Measurements from ENCODE around the gene PHACTR1. TPM values are rescaled to one million over a fixed set of nuclear protein-coding genes. Genes with fewer than 3 reads are reported as not detected.
"Not testable (repeated sequence)": the region's sequence is repeated elsewhere in the genome, so short reads cannot be mapped to it uniquely, and the experiment has no call there.

Gene PHACTR1
- total and polyA plus RNA-seq, 9 of the 15 experiments (the other 6 are each of a cell fraction or from before 2014, with no cell fraction given) = 11.5 to 32.6 (median 22.0) TPM

- TF ChIP-seq MXI1 (IDR thresholded peaks at IDR 0.05; ENCODE audit: low read depth, low read length) (no peak), ZBTB43 (CRISPR knock-in tag; IDR thresholded peaks at IDR 0.05) (no peak), POLR2B (IDR thresholded peaks at IDR 0.05; ENCODE audit: low read depth, partially characterized antibody) (no peak), SETDB1 (IDR thresholded peaks at IDR 0.05; ENCODE audit: low read length) (no peak), IRF9 (tag; IDR thresholded peaks at IDR 0.05) (no peak), MTA2 (IDR thresholded peaks at IDR 0.05; ENCODE audit: low read depth) (no peak), ETV5 (CRISPR knock-in tag; IDR thresholded peaks at IDR 0.05; ENCODE audit: low read depth) (no peak)
These were observed 45.0 kb downstream of the PHACTR1 start (continued) for GRCh38 chr6:12761376-12762115.

GRCh38 chr6:12762731-12763434 is 46.3 kb downstream of the PHACTR1 start:
- H2AFZ ChIP-seq (ENCODE audit: low read depth, low read length); H3K9me1 ChIP-seq (ENCODE audit: control insufficient read depth, insufficient read depth, low read length); H3K79me2 ChIP-seq (ENCODE audit: control insufficient read depth, insufficient read depth, low read length); CTCF ChIA-PET (ENCODE audit: low intra/inter-chr PET ratio); H3K9ac ChIP-seq (ENCODE audit: insufficient read depth in 1 of 2, low read depth in 2 of 2, low read length in 2 of 2); H3K4me3 ChIP-seq; intact Hi-C loops (cut with micrococcal nuclease); H3K36me3 ChIP-seq (ENCODE audit: control insufficient read depth, insufficient read depth, low read length); H3K9me3 ChIP-seq (replicated peaks; ENCODE audit: control insufficient read depth, insufficient read depth, low read depth, low read length); H3K27ac ChIP-seq (ENCODE audit: extremely low read depth, low read depth, low read length); H4K20me1 ChIP-seq (replicated peaks; ENCODE audit: control insufficient read depth, insufficient read depth, low read length); H3K27me3 ChIP-seq (ENCODE audit: control insufficient read depth in 2 of 2, insufficient read depth in 2 of 2, low read length in 2 of 2); in situ Hi-C loops (cut with MboI); BruUV-seq (replicated peaks); FAIRE-seq; H3K4me1 ChIP-seq (replicated peaks in 1 of 2; ENCODE audit: control insufficient read depth in 2 of 2, insufficient read depth in 2 of 2, low read length in 2 of 2); POLR2A ChIA-PET; H3K4me2 ChIP-seq (ENCODE audit: insufficient read depth, low read length); DNase-seq (ENCODE audit: extremely low read depth in 1 of 4, low spot score in 3 of 4); ATAC-seq; TF ChIP-seq ATF3 (CRISPR knock-in tag; conservative IDR thresholded peaks at IDR 0.05): not testable (repeated sequence)
- TF ChIP-seq TBP (optimal IDR thresholded peaks at IDR 0.05; ENCODE audit: low read depth, low read length) (peak; percentile 33), ATF3 (IDR thresholded peaks at IDR 0.05) (peak; percentile 18; the same call in 1 of the 2 replicates)
- 1% methylated on average over 12 of the region's 12 CpGs for WGBS (ENCODE audit: insufficient coverage, low coverage, missing lambda C conversion rate)
